ENCODE measurements around the gene ZNF76.

- TF ChIP-seq, protein P1, sequence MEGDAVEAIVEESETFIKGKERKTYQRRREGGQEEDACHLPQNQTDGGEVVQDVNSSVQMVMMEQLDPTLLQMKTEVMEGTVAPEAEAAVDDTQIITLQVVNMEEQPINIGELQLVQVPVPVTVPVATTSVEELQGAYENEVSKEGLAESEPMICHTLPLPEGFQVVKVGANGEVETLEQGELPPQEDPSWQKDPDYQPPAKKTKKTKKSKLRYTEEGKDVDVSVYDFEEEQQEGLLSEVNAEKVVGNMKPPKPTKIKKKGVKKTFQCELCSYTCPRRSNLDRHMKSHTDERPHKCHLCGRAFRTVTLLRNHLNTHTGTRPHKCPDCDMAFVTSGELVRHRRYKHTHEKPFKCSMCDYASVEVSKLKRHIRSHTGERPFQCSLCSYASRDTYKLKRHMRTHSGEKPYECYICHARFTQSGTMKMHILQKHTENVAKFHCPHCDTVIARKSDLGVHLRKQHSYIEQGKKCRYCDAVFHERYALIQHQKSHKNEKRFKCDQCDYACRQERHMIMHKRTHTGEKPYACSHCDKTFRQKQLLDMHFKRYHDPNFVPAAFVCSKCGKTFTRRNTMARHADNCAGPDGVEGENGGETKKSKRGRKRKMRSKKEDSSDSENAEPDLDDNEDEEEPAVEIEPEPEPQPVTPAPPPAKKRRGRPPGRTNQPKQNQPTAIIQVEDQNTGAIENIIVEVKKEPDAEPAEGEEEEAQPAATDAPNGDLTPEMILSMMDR (IDR thresholded peaks at IDR 0.05), result no peak
- TF ChIP-seq EZH2 (IDR thresholded peaks at IDR 0.05), result no peak
Observed at GRCh38 chr6:35228481-35228880, 31.1 kb upstream of the ZNF76 start.

Data from neural progenitor cell (in vitro differentiated cells).